GM19023 (cell line): ENCODE results near the gene EFCAB10.
"Not testable (repeated sequence)": the region's sequence is repeated elsewhere in the genome, so short reads cannot be mapped to it uniquely, and the experiment has no call there.

Experiments used
- ATAC-seq: cut with Tn5 transposase; IDR thresholded peaks from one replicate; pipeline ENCODE4 v1.9.1; 2021; ENCODE audit warnings: mild to moderate bottlenecking, moderate library complexity; ENCODE audit not compliant: unreplicated experiment

The EFCAB10 gene

DNA sequence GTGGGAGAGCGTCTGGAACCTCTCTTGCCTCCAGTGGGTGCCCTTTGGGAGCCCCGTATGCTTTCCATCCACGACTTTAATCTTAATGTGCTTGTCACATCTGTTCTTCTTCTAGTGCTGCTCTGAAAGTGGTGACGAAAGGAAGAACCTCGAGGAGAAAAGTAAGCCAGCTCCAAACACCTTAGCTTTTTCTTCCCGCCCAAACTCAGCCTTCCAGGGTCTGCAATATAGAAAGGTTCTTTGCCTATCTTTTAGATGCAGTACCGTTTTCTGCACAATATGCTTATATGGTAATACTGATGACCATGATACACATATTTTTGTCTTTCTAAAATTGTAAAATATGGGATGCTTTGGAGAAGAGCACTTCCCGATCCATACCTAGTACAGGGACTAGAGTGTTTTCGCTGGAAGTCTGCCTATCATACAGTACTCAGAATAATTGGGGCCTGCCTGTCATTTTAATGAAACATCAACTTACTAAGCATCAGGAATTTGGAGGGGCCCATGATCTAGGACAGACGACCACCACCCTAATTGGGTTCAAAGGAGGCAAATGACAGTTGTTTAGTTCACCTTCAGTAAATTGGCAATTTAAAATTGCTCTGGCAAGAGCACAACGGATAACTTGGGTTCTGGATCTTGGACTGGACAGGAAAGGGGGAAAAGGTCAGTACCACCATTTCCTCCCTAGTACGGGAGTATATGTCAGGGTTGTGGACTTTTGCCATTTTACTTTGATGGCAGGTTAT is 48.4 kb downstream of the EFCAB10 start:
- no peak for ATAC-seq

DNA sequence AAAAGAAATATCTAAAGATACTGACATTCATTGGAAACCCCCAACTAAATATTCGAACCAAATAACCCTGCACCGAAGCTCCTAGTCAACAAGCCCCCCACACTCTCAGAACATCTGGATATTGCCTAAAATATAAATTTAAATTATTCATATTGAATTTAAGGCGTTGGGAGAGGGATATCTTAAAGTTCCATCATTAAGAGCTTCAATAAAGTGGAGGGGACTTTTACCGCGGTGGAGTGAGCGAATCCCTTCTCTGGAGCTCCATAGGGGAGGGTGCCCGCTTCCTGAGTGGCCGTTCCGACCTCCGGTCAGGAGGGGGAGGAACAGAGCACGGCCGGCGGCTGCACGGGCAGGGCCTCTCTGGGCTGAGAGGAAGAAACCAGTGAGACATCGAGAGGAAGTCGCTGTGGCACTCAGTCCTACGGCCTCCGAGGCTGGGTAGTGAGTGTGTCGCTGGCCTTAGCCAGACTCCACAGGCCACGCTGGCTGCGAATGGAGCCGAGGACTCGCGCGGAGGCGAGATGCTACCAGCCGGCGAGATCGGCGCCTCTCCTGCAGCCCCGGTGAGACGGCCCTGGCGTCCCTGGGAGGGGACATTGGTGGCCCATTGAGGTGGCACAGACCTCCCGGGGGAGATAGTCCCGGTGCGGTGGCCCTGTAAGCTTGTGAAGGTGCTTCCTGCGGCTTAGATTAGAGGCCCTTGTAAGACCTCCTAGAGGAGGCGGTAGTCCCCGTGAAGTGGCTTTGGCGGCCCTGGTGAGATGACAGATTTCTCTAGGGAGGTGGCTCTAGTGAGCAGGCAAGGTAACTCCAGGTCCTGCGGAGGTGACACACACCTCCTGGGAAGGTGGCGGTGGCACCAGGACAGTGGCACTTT is 49.3 kb downstream of the EFCAB10 start, which contains the start of gene RINT1:
Gene RINT1 (plus strand): TSS at position 410 of the 880 bp plus-strand sequence. CDS start 115 bp downstream, at position 525.
- peak; percentile 96 for ATAC-seq

GRCh38 chr7:105530546-105530945 is 50.7 kb downstream of the EFCAB10 start:
- ATAC-seq = no peak

- no peak for ATAC-seq
Measured at GRCh38 chr7:105530126-105530525, 51.2 kb downstream of the EFCAB10 start.

DNA sequence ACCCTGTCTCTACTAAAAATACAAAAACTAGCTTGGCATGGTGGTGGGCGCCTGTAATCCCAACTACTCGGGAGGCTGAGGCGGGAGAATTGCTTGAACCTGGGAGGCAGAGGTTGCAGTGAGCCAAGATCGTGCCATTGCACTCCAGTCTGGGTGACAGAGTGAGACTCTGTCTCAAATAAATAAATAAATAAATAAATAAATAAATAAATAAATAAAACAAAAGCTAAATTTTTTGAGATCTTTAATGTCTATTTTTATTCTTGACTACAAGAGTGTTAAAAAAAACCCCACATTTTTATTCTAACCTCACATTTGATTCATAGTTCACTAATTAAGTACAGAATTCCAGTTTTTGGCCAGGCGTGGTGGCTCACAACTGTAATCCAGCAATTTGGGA is 53.6 kb downstream of the EFCAB10 start:
- not testable (repeated sequence) for ATAC-seq

DNA sequence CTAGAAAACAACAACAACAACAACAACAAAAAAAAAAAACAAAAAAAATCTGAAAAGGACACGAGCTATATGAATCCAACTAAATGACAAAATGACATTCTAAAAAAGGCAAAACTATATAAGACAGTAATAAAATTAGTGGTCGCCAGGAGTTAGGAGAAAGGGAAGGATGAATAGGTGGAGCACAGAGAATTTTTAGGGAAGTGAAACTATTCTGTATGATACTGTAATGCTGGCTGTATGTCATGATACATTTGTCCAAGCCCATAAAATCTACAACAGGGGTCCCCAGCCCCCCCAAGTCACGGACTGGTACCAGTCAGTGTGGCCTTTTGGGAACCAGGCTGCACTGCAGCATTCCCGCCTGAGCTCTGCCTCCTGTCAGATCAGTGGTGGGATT is 56.5 kb downstream of the EFCAB10 start:
- ATAC-seq = no peak

GRCh38 chr7:105524423-105524822 is 56.9 kb downstream of the EFCAB10 start:
- ATAC-seq = not testable (repeated sequence)

DNA sequence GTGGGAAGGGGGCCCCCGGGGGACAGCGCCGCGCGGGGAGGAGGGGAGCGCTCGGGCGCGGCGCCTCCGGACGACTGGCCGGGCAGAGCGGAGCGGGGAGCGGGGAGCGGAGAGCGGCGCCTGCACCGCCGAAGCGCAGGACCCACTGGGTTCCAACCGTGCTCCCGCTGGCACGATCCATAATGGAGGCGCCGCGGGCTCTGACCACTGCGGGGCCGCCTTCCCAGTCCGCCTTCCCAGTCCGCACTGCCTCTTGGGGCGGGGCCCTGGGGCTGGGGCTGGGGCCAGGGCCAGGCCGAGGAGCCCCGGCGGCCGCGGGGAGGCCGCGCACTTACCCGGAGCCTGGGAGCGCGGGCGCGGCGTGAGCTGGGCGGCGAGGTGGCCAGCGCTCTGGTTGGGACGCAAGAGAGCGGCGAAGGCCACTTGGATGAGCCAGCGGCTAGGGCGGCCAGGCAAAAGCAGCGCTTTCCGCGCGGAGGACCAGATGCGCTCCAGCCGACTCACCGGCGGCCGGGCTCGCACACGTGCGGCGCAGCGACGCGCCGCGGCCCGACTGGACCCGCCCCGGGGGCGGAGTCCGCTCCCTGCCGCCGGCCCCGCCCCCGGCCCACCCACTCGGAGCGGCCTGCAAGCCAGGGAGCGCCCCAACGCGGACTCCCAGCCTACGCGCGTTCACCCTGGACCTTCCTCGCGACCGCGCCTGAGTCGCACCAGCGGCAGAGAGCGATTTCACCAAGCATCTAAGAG is 59.4 kb downstream of the EFCAB10 start, which contains the start of gene PUS7:
Gene PUS7 (minus strand): TSS at position 555 of the 747 bp plus-strand sequence. CDS start 13,759 bp downstream, outside the sequence.
- peak; percentile 86 for ATAC-seq

DNA sequence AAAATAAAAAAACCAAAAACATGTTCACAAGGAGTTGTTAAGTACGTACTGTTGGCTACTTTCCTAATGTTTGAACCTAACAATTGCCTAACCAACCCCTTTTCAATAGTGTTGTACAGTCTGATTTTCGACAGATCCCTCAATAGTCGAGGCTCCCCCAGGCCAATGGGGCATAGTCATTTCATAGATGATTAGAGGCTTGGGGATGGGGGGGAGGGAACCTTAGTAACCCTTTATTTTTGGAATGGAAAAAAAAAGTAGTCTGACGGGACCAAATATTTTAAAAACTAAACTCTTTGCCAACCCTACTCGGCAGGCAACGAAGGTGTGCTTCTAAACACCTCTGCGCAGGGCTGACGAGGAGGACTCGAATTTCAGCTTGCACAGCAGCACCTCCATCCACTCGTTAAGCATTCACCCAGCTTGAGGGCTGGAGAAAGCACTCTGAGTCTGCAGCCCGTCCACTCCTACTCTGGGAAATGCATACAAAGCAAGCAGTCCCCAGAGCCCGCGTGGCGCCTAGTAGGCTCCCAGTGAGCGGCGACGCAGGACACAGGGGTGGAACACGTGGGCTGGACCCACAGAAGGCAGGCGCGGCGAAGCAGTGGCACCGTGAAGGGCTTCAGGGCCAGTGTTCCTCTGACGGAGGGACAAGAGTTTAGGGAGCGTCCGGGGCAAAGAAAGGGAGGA is 60.1 kb downstream of the EFCAB10 start:
- peak; percentile 37 for ATAC-seq

GRCh38 chr7:105520620-105521019 is 60.7 kb downstream of the EFCAB10 start:
- ATAC-seq = not testable (repeated sequence)

DNA sequence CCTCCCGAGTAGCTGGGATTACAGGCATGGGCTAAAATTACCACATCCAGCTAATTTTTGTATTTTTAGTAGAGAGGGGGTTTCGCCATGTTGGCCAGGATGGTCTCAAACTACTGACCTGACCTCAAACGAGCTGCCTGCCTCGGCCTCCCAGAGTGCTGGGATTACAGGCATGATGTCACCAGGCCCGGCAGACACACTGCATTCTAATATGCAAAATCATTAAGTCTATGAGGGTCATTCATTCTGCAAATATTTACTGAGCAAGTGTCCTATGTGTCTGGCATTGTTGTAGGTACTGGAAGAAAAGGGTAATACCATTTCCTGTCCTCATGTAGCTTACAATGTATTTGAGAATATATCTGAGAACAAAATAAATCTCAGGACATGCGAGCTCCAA is 61.9 kb downstream of the EFCAB10 start:
- no peak for ATAC-seq

- ATAC-seq = not testable (repeated sequence)
Measured at GRCh38 chr7:105515610-105516009, 65.7 kb downstream of the EFCAB10 start.
